H9 (cell line): ENCODE results near the gene INHBB. TPM values are rescaled to one million over a fixed set of nuclear protein-coding genes. Genes with fewer than 3 reads are reported as not detected.

Source experiments
- DNase-seq: peaks from one replicate; pipeline ENCODE4 v3.0.0-alpha.2; 2017
- H2AFZ ChIP-seq: one replicate; pipeline ENCODE4 v1.6.1; 2013; ENCODE audit warnings: mild to moderate bottlenecking, low read length, control low read depth, moderate library complexity
- H2AK5ac ChIP-seq: 2 replicates; pipeline ENCODE4 v1.6.1; 2013; ENCODE audit warnings: low read length, control low read depth, mixed read lengths; ENCODE audit not compliant: insufficient read length
- H2BK120ac ChIP-seq: one replicate; pipeline ENCODE4 v1.6.1; 2013; ENCODE audit warnings: low read depth, mild to moderate bottlenecking, low read length, control low read depth, inconsistent platforms; ENCODE audit not compliant: poor library complexity, severe bottlenecking
- H2BK12ac ChIP-seq: 2 replicates; pipeline ENCODE4 v1.6.1; 2013; ENCODE audit warnings: low read length, control low read depth, mixed read lengths, low read depth; ENCODE audit not compliant: insufficient read length
- H2BK15ac ChIP-seq: 2 replicates; pipeline ENCODE4 v1.6.1; 2013; ENCODE audit warnings: low read depth, low read length, control low read depth
- H2BK20ac ChIP-seq: one replicate; pipeline ENCODE4 v1.6.1; 2013; ENCODE audit warnings: low read depth, mild to moderate bottlenecking, low read length, control low read depth, inconsistent platforms; ENCODE audit not compliant: poor library complexity, severe bottlenecking
- H2BK5ac ChIP-seq: 2 replicates; pipeline ENCODE4 v1.6.1; 2013; ENCODE audit warnings: low read length, control low read depth, mixed read lengths; ENCODE audit not compliant: insufficient read length
- H3K14ac ChIP-seq: 2 replicates; pipeline ENCODE4 v1.6.1; 2013; ENCODE audit warnings: low read length, control low read depth; ENCODE audit not compliant: insufficient read depth
- H3K18ac ChIP-seq: 2 replicates; pipeline ENCODE4 v1.6.1; 2013; ENCODE audit warnings: low read depth, mild to moderate bottlenecking, mixed read lengths, low read length, control low read depth; ENCODE audit not compliant: insufficient read length
- H3K23ac ChIP-seq: 2 replicates; pipeline ENCODE4 v1.6.1; 2013; ENCODE audit warnings: low read length, control low read depth, mixed read lengths, low read depth; ENCODE audit not compliant: insufficient read length
- H3K23me2 ChIP-seq: 2 replicates; pipeline ENCODE4 v1.6.1; 2013; ENCODE audit warnings: low read depth, mild to moderate bottlenecking, mixed read lengths, low read length, control low read depth; ENCODE audit not compliant: insufficient read length, poor library complexity, severe bottlenecking
- H3K27ac ChIP-seq: 2 replicates; pipeline ENCODE4 v1.5.1; 2013; ENCODE audit warnings: low read length, control low read depth, mixed read lengths, low read depth; ENCODE audit not compliant: insufficient read length
- H3K27me3 ChIP-seq: 2 replicates; pipeline ENCODE4 v1.6.1; 2013; ENCODE audit warnings: low read length, control low read depth, inconsistent platforms; ENCODE audit not compliant: insufficient read depth
- H3K4ac ChIP-seq: 2 replicates; pipeline ENCODE4 v1.6.1; 2013; ENCODE audit warnings: low read depth, mild to moderate bottlenecking, control low read depth, inconsistent platforms, low read length, moderate library complexity
- H3K4me1 ChIP-seq: 2 replicates; pipeline ENCODE4 v1.6.1; 2013; ENCODE audit warnings: low read length, control low read depth, inconsistent platforms; ENCODE audit not compliant: insufficient read depth
- H3K4me2 ChIP-seq: 2 replicates; pipeline ENCODE4 v1.6.1; 2013; ENCODE audit warnings: low read length, control low read depth, mixed read lengths; ENCODE audit not compliant: insufficient read length, insufficient read depth
- H3K56ac ChIP-seq: 2 replicates; pipeline ENCODE4 v1.6.1; 2013; ENCODE audit warnings: low read depth, mild to moderate bottlenecking, mixed read lengths, low read length, control low read depth; ENCODE audit not compliant: insufficient read length
- H3K79me1 ChIP-seq: 2 replicates; pipeline ENCODE4 v1.6.1; 2013; ENCODE audit warnings: low read depth, mild to moderate bottlenecking, moderate library complexity, low read length, control low read depth, inconsistent platforms; ENCODE audit not compliant: insufficient read depth, poor library complexity, severe bottlenecking
- H3K79me2 ChIP-seq: 2 replicates; pipeline ENCODE4 v1.6.1; 2013; ENCODE audit warnings: low read length, control low read depth, inconsistent platforms; ENCODE audit not compliant: insufficient read depth
- H3K9ac ChIP-seq: 2 replicates; pipeline ENCODE4 v1.6.1; 2013; ENCODE audit warnings: low read length, control low read depth, mixed read lengths; ENCODE audit not compliant: insufficient read length; ENCODE audit errors: extremely low read depth
- H3K9me3 ChIP-seq: one replicate; pipeline ENCODE4 v1.6.1; 2013; ENCODE audit warnings: low read depth, low read length, inconsistent platforms; ENCODE audit not compliant: control insufficient read depth
- H3T11ph ChIP-seq: one replicate; pipeline ENCODE4 v1.6.1; 2013; ENCODE audit warnings: mild to moderate bottlenecking, low read length, control low read depth, inconsistent platforms
- H4K20me1 ChIP-seq: one replicate; pipeline ENCODE4 v1.6.1; 2013; ENCODE audit not compliant: control insufficient read depth, insufficient read length, insufficient read depth
- H4K5ac ChIP-seq: 2 replicates; pipeline ENCODE4 v1.6.1; 2013; ENCODE audit warnings: low read depth, mild to moderate bottlenecking, mixed read lengths, low read length, control low read depth; ENCODE audit not compliant: insufficient read length
- H4K8ac ChIP-seq: replicated peaks from 2 replicates; pipeline ENCODE4 v1.6.1; 2013; ENCODE audit warnings: low read length, control low read depth, mixed read lengths, low read depth; ENCODE audit not compliant: insufficient read length
- H4K91ac ChIP-seq: 2 replicates; pipeline ENCODE4 v1.6.1; 2013; ENCODE audit warnings: low read depth, mild to moderate bottlenecking, moderate library complexity, mixed read lengths, low read length, control low read depth; ENCODE audit not compliant: insufficient read length
- H3K27ac Mint-ChIP-seq, 3 experiments: 2 replicates in 2 of 3; 3 replicates in 1 of 3; pipeline ENCODE4 v1.8.0; 2020 to 2021; ENCODE audit warnings: mixed read lengths in 3 of 3, mild to moderate bottlenecking in 1 of 3, moderate library complexity in 1 of 3
- H3K27me3 Mint-ChIP-seq: 2 replicates; pipeline ENCODE4 v1.8.0; 2021; ENCODE audit warnings: low read depth, mild to moderate bottlenecking, moderate library complexity, mixed read lengths
- H3K36me3 Mint-ChIP-seq, 3 experiments: 2 replicates in 2 of 3; 3 replicates in 1 of 3; pipeline ENCODE4 v1.8.0; 2020 to 2021; ENCODE audit warnings: low read depth in 3 of 3, mixed read lengths in 3 of 3; ENCODE audit not compliant: insufficient read depth in 1 of 3
- H3K4me1 Mint-ChIP-seq, 2 experiments: 2 replicates each; pipeline ENCODE4 v1.8.0; 2020; ENCODE audit warnings: mixed read lengths in 2 of 2
- H3K4me3 Mint-ChIP-seq, 2 experiments: 2 replicates in 1 of 2; 3 replicates in 1 of 2; pipeline ENCODE4 v1.8.0; 2020 to 2021; ENCODE audit warnings: mild to moderate bottlenecking in 2 of 2, mixed read lengths in 2 of 2, moderate library complexity in 1 of 2
- H3K9me3 Mint-ChIP-seq, 2 experiments: 2 replicates in 1 of 2; 3 replicates in 1 of 2; pipeline ENCODE4 v1.8.0; 2020; ENCODE audit warnings: mild to moderate bottlenecking in 2 of 2, mixed read lengths in 2 of 2, moderate library complexity in 1 of 2
- WGBS: extraction: QIAGEN DNeasy Blood & Tissue Kit; methylation state at CpG from one replicate; pipeline ENCODE4 v1.1.7; 2013; ENCODE audit warnings: missing lambda C conversion rate, low lambda C conversion rate, mixed read lengths; ENCODE audit not compliant: insufficient read length; ENCODE audit errors: extremely low coverage; 5-methylcytosine and 5-hydroxymethylcytosine counted together
- total RNA-seq: library from RNA; stranded (reverse); gene quantifications from 2 replicates; pipeline ENCODE4 v1.2.1, GENCODE V29; 2021
- TF ChIP-seq, protein P1 (sequence below): fragments of 200-600 bp; sonication (generic); conservative IDR thresholded peaks from 3 replicates; pipeline ENCODE4 v1.8.0; 2021; ENCODE audit warnings: antibody characterized with exemption, mild to moderate bottlenecking

The INHBB gene
- total RNA-seq, 1 experiment from 2014 or later: 0.13 TPM

DNA sequence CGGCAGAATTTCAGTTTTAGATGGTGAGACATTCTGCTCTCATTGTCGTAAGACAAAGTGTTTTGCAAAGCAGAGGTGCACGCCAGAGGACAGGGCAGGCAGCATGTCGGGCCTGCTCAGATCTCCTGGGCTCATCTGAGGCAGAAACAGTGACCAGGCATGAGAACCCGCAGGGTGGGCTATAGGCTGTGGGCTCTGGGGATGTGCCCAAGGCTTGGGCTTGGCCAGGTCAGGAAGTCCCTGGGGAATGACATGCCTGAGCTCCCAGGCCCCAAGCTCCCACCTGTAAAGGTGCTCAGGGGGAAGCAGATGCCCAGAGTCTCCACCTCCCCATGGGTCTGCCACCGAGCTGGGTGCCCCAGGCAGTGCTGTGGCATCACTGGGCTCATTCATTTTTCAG lies 35.3 kb downstream of the INHBB start:
- Histone ChIP-seq H3K4me1 (peaks cover 2% of the 10 kb centered on the region; the same call in 1 of the 2 replicates), H2BK15ac (no peak overlapping the region), H3K79me2 (no peaks in the 10 kb centered on the region), H2BK120ac (no peak overlapping the region), H3K4ac (no peak overlapping the region), H3K27ac (no peak overlapping the region), H2AK5ac (no peak overlapping the region), H3K23ac (no peak overlapping the region), H2BK5ac (no peak overlapping the region), H2BK12ac (no peak overlapping the region), H3K18ac (no peak overlapping the region), H3K9me3 (no peaks in the 10 kb centered on the region), H2AFZ (no peak overlapping the region), H4K8ac (no peak overlapping the region), H4K91ac (no peak overlapping the region), H2BK20ac (no peak overlapping the region), H3K9ac (no peak overlapping the region), H3K14ac (no peak overlapping the region; the same call in 1 of the 2 replicates), H3T11ph (no peak overlapping the region), H3K23me2 (no peaks in the 10 kb centered on the region), H3K79me1 (no peaks in the 10 kb centered on the region), H4K20me1 (no peaks in the 10 kb centered on the region), H3K56ac (no peak overlapping the region), H3K27me3 (no peaks in the 10 kb centered on the region), H3K4me2 (no peak overlapping the region), H4K5ac (no peak overlapping the region)
- Mint-ChIP-seq H3K4me3 (no peak overlapping the region), H3K4me1 (peaks cover 34 to 44% of the 10 kb centered on the region in 2 experiments), H3K9me3 (peaks cover 0 to 3% of the 10 kb centered on the region in 2 experiments; a peak in 2 of 5 replicates), H3K36me3 (no peaks in the 10 kb centered on the region), H3K27ac (no peak overlapping the region), H3K27me3 (peaks cover 72% of the 10 kb centered on the region)
- DNase-seq: no peak
- no CpG with 5 or more reads among the region's 6 CpGs for WGBS
- TF ChIP-seq, protein P1, sequence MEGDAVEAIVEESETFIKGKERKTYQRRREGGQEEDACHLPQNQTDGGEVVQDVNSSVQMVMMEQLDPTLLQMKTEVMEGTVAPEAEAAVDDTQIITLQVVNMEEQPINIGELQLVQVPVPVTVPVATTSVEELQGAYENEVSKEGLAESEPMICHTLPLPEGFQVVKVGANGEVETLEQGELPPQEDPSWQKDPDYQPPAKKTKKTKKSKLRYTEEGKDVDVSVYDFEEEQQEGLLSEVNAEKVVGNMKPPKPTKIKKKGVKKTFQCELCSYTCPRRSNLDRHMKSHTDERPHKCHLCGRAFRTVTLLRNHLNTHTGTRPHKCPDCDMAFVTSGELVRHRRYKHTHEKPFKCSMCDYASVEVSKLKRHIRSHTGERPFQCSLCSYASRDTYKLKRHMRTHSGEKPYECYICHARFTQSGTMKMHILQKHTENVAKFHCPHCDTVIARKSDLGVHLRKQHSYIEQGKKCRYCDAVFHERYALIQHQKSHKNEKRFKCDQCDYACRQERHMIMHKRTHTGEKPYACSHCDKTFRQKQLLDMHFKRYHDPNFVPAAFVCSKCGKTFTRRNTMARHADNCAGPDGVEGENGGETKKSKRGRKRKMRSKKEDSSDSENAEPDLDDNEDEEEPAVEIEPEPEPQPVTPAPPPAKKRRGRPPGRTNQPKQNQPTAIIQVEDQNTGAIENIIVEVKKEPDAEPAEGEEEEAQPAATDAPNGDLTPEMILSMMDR: no peak
